Adipocyte (in vitro differentiated cells): ENCODE measurements around the gene SH3RF3.

ENCODE experiments used
- DNase-seq: peaks from one replicate; pipeline ENCODE4 v3.0.0-alpha.2; 2015; ENCODE audit warnings: low read depth
- H3K27me3 ChIP-seq: replicated peaks from 2 replicates; pipeline ENCODE4 v1.7.0; 2013; ENCODE audit warnings: mild to moderate bottlenecking, low read length, moderate library complexity; ENCODE audit not compliant: control insufficient read depth, insufficient read depth
- H3K36me3 ChIP-seq: 2 replicates; pipeline ENCODE4 v1.7.0; 2013; ENCODE audit warnings: low read length, mild to moderate bottlenecking, moderate library complexity; ENCODE audit not compliant: control insufficient read depth, insufficient read depth, severe bottlenecking
- H3K4me1 ChIP-seq: 2 replicates; pipeline ENCODE4 v1.7.0; 2013; ENCODE audit warnings: mild to moderate bottlenecking, low read length, moderate library complexity; ENCODE audit not compliant: control insufficient read depth, insufficient read depth
- H3K4me3 ChIP-seq: 2 replicates; pipeline ENCODE4 v1.7.0; 2013; ENCODE audit warnings: mild to moderate bottlenecking, low read length, moderate library complexity
- H3K9ac ChIP-seq: 2 replicates; pipeline ENCODE4 v1.7.0; 2013; ENCODE audit warnings: mild to moderate bottlenecking, low read length, moderate library complexity
- H3K9me3 ChIP-seq: 2 replicates; pipeline ENCODE4 v1.7.0; 2013; ENCODE audit warnings: mild to moderate bottlenecking, low read length, moderate library complexity; ENCODE audit not compliant: control insufficient read depth

SH3RF3 gene

GRCh38 chr2:109299536-109299935 lies 170.5 kb downstream of the SH3RF3 start:
- H3K27me3 ChIP-seq, result no peaks in the 10 kb centered on the region
- H3K4me3 ChIP-seq, result no peak overlapping the region
- no peak for DNase-seq
- no peak overlapping the region for H3K9ac ChIP-seq
- peaks cover 4% of the 10 kb centered on the region for H3K9me3 ChIP-seq
- H3K36me3 ChIP-seq, result no peaks in the 10 kb centered on the region
- H3K4me1 ChIP-seq, result no peaks in the 10 kb centered on the region

- no peak overlapping the region for H3K9ac ChIP-seq
- H3K4me1 ChIP-seq, result no peaks in the 10 kb centered on the region
- H3K27me3 ChIP-seq, result no peaks in the 10 kb centered on the region
- H3K4me3 ChIP-seq, result no peak overlapping the region
- H3K36me3 ChIP-seq, result no peaks in the 10 kb centered on the region
- H3K9me3 ChIP-seq, result no peaks in the 10 kb centered on the region
- DNase-seq, result no peak
Measured at GRCh38 chr2:109300582-109300981, 171.6 kb downstream of the SH3RF3 start.

GRCh38 chr2:109301746-109302145 lies 172.7 kb downstream of the SH3RF3 start:
- H3K27me3 ChIP-seq, result no peaks in the 10 kb centered on the region
- no peak overlapping the region for H3K4me3 ChIP-seq
- H3K9me3 ChIP-seq, result no peaks in the 10 kb centered on the region
- DNase-seq, result no peak
- H3K9ac ChIP-seq, result no peak overlapping the region
- no peaks in the 10 kb centered on the region for H3K4me1 ChIP-seq
- no peaks in the 10 kb centered on the region for H3K36me3 ChIP-seq

GRCh38 chr2:109302319-109302718 lies 173.3 kb downstream of the SH3RF3 start:
- no peaks in the 10 kb centered on the region for H3K9me3 ChIP-seq
- no peaks in the 10 kb centered on the region for H3K27me3 ChIP-seq
- no peak overlapping the region for H3K4me3 ChIP-seq
- H3K9ac ChIP-seq, result no peak overlapping the region
- no peaks in the 10 kb centered on the region for H3K36me3 ChIP-seq
- DNase-seq, result no peak
- H3K4me1 ChIP-seq, result no peaks in the 10 kb centered on the region

GRCh38 chr2:109304242-109304641 lies 175.2 kb downstream of the SH3RF3 start:
- Histone ChIP-seq H3K27me3 (no peaks in the 10 kb centered on the region), H3K4me1 (no peaks in the 10 kb centered on the region), H3K9me3 (no peaks in the 10 kb centered on the region), H3K4me3 (no peak overlapping the region), H3K36me3 (no peaks in the 10 kb centered on the region), H3K9ac (no peak overlapping the region)
- no peak for DNase-seq

- no peaks in the 10 kb centered on the region for H3K36me3 ChIP-seq
- no peak overlapping the region for H3K4me3 ChIP-seq
- no peaks in the 10 kb centered on the region for H3K4me1 ChIP-seq
- H3K9me3 ChIP-seq, result no peaks in the 10 kb centered on the region
- no peak for DNase-seq
- H3K9ac ChIP-seq, result no peak overlapping the region
- H3K27me3 ChIP-seq, result no peaks in the 10 kb centered on the region
Measured at GRCh38 chr2:109304731-109305470, 175.9 kb downstream of the SH3RF3 start.

- H3K27me3 ChIP-seq, result no peaks in the 10 kb centered on the region
- no peak overlapping the region for H3K4me3 ChIP-seq
- DNase-seq, result no peak
- no peak overlapping the region for H3K9ac ChIP-seq
- H3K4me1 ChIP-seq, result no peaks in the 10 kb centered on the region
- H3K9me3 ChIP-seq, result no peaks in the 10 kb centered on the region
- no peaks in the 10 kb centered on the region for H3K36me3 ChIP-seq
Measured at GRCh38 chr2:109305490-109306167, 176.6 kb downstream of the SH3RF3 start.

GRCh38 chr2:109306190-109306589 lies 177.2 kb downstream of the SH3RF3 start:
- Histone ChIP-seq H3K9ac (no peak overlapping the region), H3K9me3 (no peaks in the 10 kb centered on the region), H3K36me3 (no peaks in the 10 kb centered on the region), H3K4me3 (no peak overlapping the region), H3K4me1 (no peaks in the 10 kb centered on the region), H3K27me3 (no peaks in the 10 kb centered on the region)
- DNase-seq, result no peak

- no peak for DNase-seq
- no peaks in the 10 kb centered on the region for H3K27me3 ChIP-seq
- H3K4me3 ChIP-seq, result no peak overlapping the region
- H3K4me1 ChIP-seq, result no peaks in the 10 kb centered on the region
- no peak overlapping the region for H3K9ac ChIP-seq
- no peaks in the 10 kb centered on the region for H3K36me3 ChIP-seq
- no peaks in the 10 kb centered on the region for H3K9me3 ChIP-seq
Measured at GRCh38 chr2:109311771-109312170, 182.8 kb downstream of the SH3RF3 start.

GRCh38 chr2:109312902-109313301 lies 183.9 kb downstream of the SH3RF3 start:
- H3K9me3 ChIP-seq, result no peaks in the 10 kb centered on the region
- no peaks in the 10 kb centered on the region for H3K27me3 ChIP-seq
- no peak for DNase-seq
- no peaks in the 10 kb centered on the region for H3K36me3 ChIP-seq
- H3K9ac ChIP-seq, result no peak overlapping the region
- no peak overlapping the region for H3K4me3 ChIP-seq
- peaks cover 10% of the 10 kb centered on the region for H3K4me1 ChIP-seq

- Histone ChIP-seq H3K36me3 (no peaks in the 10 kb centered on the region), H3K9ac (no peak overlapping the region), H3K9me3 (no peaks in the 10 kb centered on the region), H3K4me3 (no peak overlapping the region), H3K27me3 (no peaks in the 10 kb centered on the region), H3K4me1 (peaks cover 13% of the 10 kb centered on the region)
- DNase-seq, result no peak
Measured at GRCh38 chr2:109313343-109313742, 184.3 kb downstream of the SH3RF3 start.
